HCT116 (cell line): ENCODE results near the gene PPP3CB.

ENCODE experiments used
- CEBPB ChIP-seq: IDR thresholded peaks from 2 replicates; pipeline ENCODE4 v1.6.1; 2012; ENCODE audit warnings: low read depth
- EZH2 ChIP-seq: fragments of 200-600 bp; sonication (generic); IDR thresholded peaks from 2 replicates; pipeline ENCODE4 v1.6.1; 2017; ENCODE audit warnings: antibody characterized with exemption, mixed run types
- FOSL1 ChIP-seq: IDR thresholded peaks from 2 replicates; pipeline ENCODE4 v1.6.1; 2012; ENCODE audit warnings: low read depth
- RAD21 ChIP-seq: IDR thresholded peaks from 2 replicates; pipeline ENCODE4 v1.6.1; 2012; ENCODE audit warnings: low read depth, mild to moderate bottlenecking
- YY1 ChIP-seq: IDR thresholded peaks from 2 replicates; pipeline ENCODE4 v1.6.1; 2011; ENCODE audit warnings: low read length, low read depth, moderate library complexity, mild to moderate bottlenecking; ENCODE audit not compliant: insufficient replicate concordance; ENCODE audit errors: extremely low read depth
- TF ChIP-seq, protein P1 (sequence below), 3 experiments: fragments of 200-600 bp in 1 of 3; sonication (generic) in 1 of 3; IDR thresholded peaks in 2 of 3; conservative IDR thresholded peaks in 1 of 3; 2 replicates each; pipeline ENCODE4 v1.5.1; 2012 to 2017; ENCODE audit warnings: low read depth in 2 of 3, low read length in 2 of 3, antibody characterized with exemption in 1 of 3, borderline replicate concordance in 1 of 3, control low read depth in 1 of 3, mild to moderate bottlenecking in 1 of 3, mixed read lengths in 1 of 3, mixed run types in 1 of 3, moderate library complexity in 1 of 3; ENCODE audit not compliant: insufficient read depth in 1 of 3
- TF ChIP-seq, protein P2 (sequence below): IDR thresholded peaks from 2 replicates; pipeline ENCODE4 v1.6.1; 2012; ENCODE audit warnings: low read depth

DNA sequence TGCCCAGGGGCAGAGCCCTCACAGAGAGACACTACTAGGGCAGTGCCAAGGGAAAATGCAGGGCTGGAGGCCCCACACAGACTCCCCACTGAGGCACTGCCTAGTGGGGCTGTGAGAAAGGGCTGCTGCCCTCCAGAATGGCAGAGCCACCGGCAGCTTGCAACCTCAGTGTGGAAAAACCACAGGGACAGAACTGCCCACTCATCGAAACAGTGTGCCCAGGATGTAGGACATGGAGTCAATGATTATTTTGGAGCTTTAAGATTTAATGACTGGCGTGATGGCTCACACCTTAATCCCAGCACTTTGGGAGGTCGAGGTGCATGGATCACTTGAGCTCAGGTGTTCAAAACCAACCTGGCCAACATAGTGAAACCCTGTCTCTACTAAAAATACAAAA, 34.9 kb downstream of the PPP3CB start:
- TF ChIP-seq EZH2, result no peak
- TF ChIP-seq, protein P1, sequence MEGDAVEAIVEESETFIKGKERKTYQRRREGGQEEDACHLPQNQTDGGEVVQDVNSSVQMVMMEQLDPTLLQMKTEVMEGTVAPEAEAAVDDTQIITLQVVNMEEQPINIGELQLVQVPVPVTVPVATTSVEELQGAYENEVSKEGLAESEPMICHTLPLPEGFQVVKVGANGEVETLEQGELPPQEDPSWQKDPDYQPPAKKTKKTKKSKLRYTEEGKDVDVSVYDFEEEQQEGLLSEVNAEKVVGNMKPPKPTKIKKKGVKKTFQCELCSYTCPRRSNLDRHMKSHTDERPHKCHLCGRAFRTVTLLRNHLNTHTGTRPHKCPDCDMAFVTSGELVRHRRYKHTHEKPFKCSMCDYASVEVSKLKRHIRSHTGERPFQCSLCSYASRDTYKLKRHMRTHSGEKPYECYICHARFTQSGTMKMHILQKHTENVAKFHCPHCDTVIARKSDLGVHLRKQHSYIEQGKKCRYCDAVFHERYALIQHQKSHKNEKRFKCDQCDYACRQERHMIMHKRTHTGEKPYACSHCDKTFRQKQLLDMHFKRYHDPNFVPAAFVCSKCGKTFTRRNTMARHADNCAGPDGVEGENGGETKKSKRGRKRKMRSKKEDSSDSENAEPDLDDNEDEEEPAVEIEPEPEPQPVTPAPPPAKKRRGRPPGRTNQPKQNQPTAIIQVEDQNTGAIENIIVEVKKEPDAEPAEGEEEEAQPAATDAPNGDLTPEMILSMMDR (IDR thresholded peaks at IDR 0.05 in 2 of 3, conservative IDR thresholded peaks at IDR 0.05 in 1 of 3; ENCODE audit: borderline replicate concordance in 1 of 3, insufficient read depth in 1 of 3, low read depth in 2 of 3, low read length in 2 of 3), result no peak
- no peak for TF ChIP-seq YY1
- TF ChIP-seq FOSL1, result no peak
- TF ChIP-seq RAD21, result no peak
- TF ChIP-seq CEBPB, result no peak
- TF ChIP-seq, protein P2, sequence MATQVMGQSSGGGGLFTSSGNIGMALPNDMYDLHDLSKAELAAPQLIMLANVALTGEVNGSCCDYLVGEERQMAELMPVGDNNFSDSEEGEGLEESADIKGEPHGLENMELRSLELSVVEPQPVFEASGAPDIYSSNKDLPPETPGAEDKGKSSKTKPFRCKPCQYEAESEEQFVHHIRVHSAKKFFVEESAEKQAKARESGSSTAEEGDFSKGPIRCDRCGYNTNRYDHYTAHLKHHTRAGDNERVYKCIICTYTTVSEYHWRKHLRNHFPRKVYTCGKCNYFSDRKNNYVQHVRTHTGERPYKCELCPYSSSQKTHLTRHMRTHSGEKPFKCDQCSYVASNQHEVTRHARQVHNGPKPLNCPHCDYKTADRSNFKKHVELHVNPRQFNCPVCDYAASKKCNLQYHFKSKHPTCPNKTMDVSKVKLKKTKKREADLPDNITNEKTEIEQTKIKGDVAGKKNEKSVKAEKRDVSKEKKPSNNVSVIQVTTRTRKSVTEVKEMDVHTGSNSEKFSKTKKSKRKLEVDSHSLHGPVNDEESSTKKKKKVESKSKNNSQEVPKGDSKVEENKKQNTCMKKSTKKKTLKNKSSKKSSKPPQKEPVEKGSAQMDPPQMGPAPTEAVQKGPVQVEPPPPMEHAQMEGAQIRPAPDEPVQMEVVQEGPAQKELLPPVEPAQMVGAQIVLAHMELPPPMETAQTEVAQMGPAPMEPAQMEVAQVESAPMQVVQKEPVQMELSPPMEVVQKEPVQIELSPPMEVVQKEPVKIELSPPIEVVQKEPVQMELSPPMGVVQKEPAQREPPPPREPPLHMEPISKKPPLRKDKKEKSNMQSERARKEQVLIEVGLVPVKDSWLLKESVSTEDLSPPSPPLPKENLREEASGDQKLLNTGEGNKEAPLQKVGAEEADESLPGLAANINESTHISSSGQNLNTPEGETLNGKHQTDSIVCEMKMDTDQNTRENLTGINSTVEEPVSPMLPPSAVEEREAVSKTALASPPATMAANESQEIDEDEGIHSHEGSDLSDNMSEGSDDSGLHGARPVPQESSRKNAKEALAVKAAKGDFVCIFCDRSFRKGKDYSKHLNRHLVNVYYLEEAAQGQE, result no peak
